HEK293T (cell line): Measurements from ENCODE around the gene DEPDC1B.
"Not testable (repeated sequence)": the region's sequence is repeated elsewhere in the genome, so short reads cannot be mapped to it uniquely, and the experiment has no call there.

Source experiments
- CTCF ChIA-PET: fragments of 350-600 bp; formaldehyde crosslinking; extraction: SDS; loops from one replicate; lab custom pipeline; 2021; ENCODE audit warnings: antibody characterized with exemption, inconsistent platforms; lab: Yijun Ruan, JAX
- POLR2A ChIA-PET: fragments of 350-600 bp; formaldehyde crosslinking; extraction: SDS; loops from one replicate; lab custom pipeline; 2020; ENCODE audit warnings: antibody characterized with exemption, inconsistent platforms; lab: Yijun Ruan, JAX
- DNase-seq: peaks from one replicate; pipeline ENCODE4 v3.0.0; 2012; ENCODE audit warnings: mixed read lengths; ENCODE audit errors: extremely low spot score
- ARNT ChIP-seq: fragments of 450-650 bp; IDR thresholded peaks from 2 replicates; pipeline ENCODE4 v1.6.1; 2017; ENCODE audit warnings: mild to moderate bottlenecking
- BHLHE40 ChIP-seq: fragments of 450-650 bp; IDR thresholded peaks from 2 replicates; pipeline ENCODE4 v1.6.1; 2016; ENCODE audit warnings: mild to moderate bottlenecking, moderate library complexity, borderline replicate concordance
- CTBP1 ChIP-seq: fragments of 450-650 bp; IDR thresholded peaks from 2 replicates; pipeline ENCODE4 v1.6.1; 2016; ENCODE audit warnings: borderline replicate concordance
- ELF4 ChIP-seq: fragments of 450-650 bp; IDR thresholded peaks from 2 replicates; pipeline ENCODE4 v1.6.1; 2017; ENCODE audit warnings: antibody characterized with exemption
- FOXA1 ChIP-seq: fragments of 450-650 bp; IDR thresholded peaks from 2 replicates; pipeline ENCODE4 v1.6.1; 2016; ENCODE audit warnings: mild to moderate bottlenecking
- FOXK2 ChIP-seq: fragments of 450-650 bp; IDR thresholded peaks from 2 replicates; pipeline ENCODE4 v1.6.1; 2016; ENCODE audit warnings: mild to moderate bottlenecking
- FOXM1 ChIP-seq: fragments of 450-650 bp; IDR thresholded peaks from 2 replicates; pipeline ENCODE4 v1.6.1; 2017; ENCODE audit warnings: mild to moderate bottlenecking, borderline replicate concordance
- HDGF ChIP-seq: fragments of 450-650 bp; IDR thresholded peaks from 2 replicates; pipeline ENCODE4 v1.6.1; 2017; ENCODE audit warnings: antibody characterized with exemption, borderline replicate concordance
- L3MBTL2 ChIP-seq: fragments of 450-650 bp; conservative IDR thresholded peaks from 2 replicates; pipeline ENCODE4 v1.6.1; 2016; ENCODE audit warnings: mild to moderate bottlenecking
- LEF1 ChIP-seq: fragments of 450-650 bp; IDR thresholded peaks from 2 replicates; pipeline ENCODE4 v1.6.1; 2017; ENCODE audit warnings: mild to moderate bottlenecking, borderline replicate concordance
- NFRKB ChIP-seq: fragments of 450-650 bp; IDR thresholded peaks from 2 replicates; pipeline ENCODE4 v1.6.1; 2016; ENCODE audit warnings: mild to moderate bottlenecking, moderate library complexity
- PKNOX1 ChIP-seq: fragments of 450-650 bp; IDR thresholded peaks from 2 replicates; pipeline ENCODE4 v1.6.1; 2016
- SP1 ChIP-seq: fragments of 450-650 bp; IDR thresholded peaks from 2 replicates; pipeline ENCODE4 v1.6.1; 2017
- SUZ12 ChIP-seq: fragments of 450-650 bp; IDR thresholded peaks from 2 replicates; pipeline ENCODE4 v1.6.1; 2016; ENCODE audit warnings: mild to moderate bottlenecking
- TARDBP ChIP-seq: fragments of 450-650 bp; IDR thresholded peaks from 2 replicates; pipeline ENCODE4 v1.6.1; 2016
- ZNF384 ChIP-seq: fragments of 450-650 bp; IDR thresholded peaks from 2 replicates; pipeline ENCODE4 v1.6.1; 2016

Gene DEPDC1B

GRCh38 chr5:60578315-60578714, 121.7 kb downstream of the DEPDC1B start:
- DNase-seq: no peak
- TF ChIP-seq LEF1: no peak
- no peak for TF ChIP-seq L3MBTL2
- no peak for TF ChIP-seq HDGF
- no peak for TF ChIP-seq FOXM1
- TF ChIP-seq PKNOX1: no peak
- TF ChIP-seq ARNT: no peak
- no peak for TF ChIP-seq FOXK2
- no peak for TF ChIP-seq NFRKB
- TF ChIP-seq TARDBP: no peak
- TF ChIP-seq SUZ12: no peak
- TF ChIP-seq BHLHE40: no peak
- no peak for TF ChIP-seq CTBP1
- TF ChIP-seq SP1: no peak
- TF ChIP-seq ELF4: no peak
- TF ChIP-seq ZNF384: no peak
- TF ChIP-seq FOXA1: no peak
- POLR2A ChIA-PET: no interaction called here
- CTCF ChIA-PET: no interaction called here

GRCh38 chr5:60577116-60577515, 122.8 kb downstream of the DEPDC1B start:
- no peak for DNase-seq
- CTCF ChIA-PET: no interaction called here
- POLR2A ChIA-PET: no interaction called here
- no peak for TF ChIP-seq FOXA1
- TF ChIP-seq FOXK2: no peak
- TF ChIP-seq ELF4: no peak
- TF ChIP-seq BHLHE40: no peak
- no peak for TF ChIP-seq TARDBP
- TF ChIP-seq ZNF384: no peak

GRCh38 chr5:60576425-60576824, 123.5 kb downstream of the DEPDC1B start:
- ChIA-PET POLR2A (no interaction called here), CTCF (no interaction called here)
- no peak for DNase-seq
- TF ChIP-seq SP1 (no peak), ZNF384 (no peak)

GRCh38 chr5:60568646-60569045, 131.3 kb downstream of the DEPDC1B start:
- CTCF ChIA-PET: no interaction called here

GRCh38 chr5:60563696-60564324, 136.2 kb downstream of the DEPDC1B start:
- TF ChIP-seq NFRKB (no peak), HDGF (no peak), CTBP1 (no peak), FOXA1 (no peak), PKNOX1 (no peak), SP1 (no peak), FOXK2 (no peak), FOXM1 (no peak), ZNF384 (no peak), TARDBP (no peak)

More at GRCh38 chr5:60568646-60569045, 131.3 kb downstream of the DEPDC1B start:
- TF ChIP-seq FOXK2 (no peak), FOXA1 (no peak), LEF1 (no peak), CTBP1 (no peak), TARDBP (no peak), SP1 (no peak), ZNF384 (no peak), SUZ12 (no peak), ARNT (no peak), HDGF (no peak), ELF4 (no peak), FOXM1 (no peak), NFRKB (no peak), BHLHE40 (no peak)
- POLR2A ChIA-PET: no interaction called here
- DNase-seq: no peak

GRCh38 chr5:60553291-60553690, 146.7 kb downstream of the DEPDC1B start:
- CTCF ChIA-PET: not testable (repeated sequence)

More at GRCh38 chr5:60563696-60564324, 136.2 kb downstream of the DEPDC1B start:
- CTCF ChIA-PET: no interaction called here
- POLR2A ChIA-PET: no interaction called here
- no peak for DNase-seq

GRCh38 chr5:60551829-60552228, 148.1 kb downstream of the DEPDC1B start:
- no peak for DNase-seq
- POLR2A ChIA-PET: no interaction called here

More at GRCh38 chr5:60553291-60553690, 146.7 kb downstream of the DEPDC1B start:
- DNase-seq, POLR2A ChIA-PET: not testable (repeated sequence)

More at GRCh38 chr5:60551829-60552228, 148.1 kb downstream of the DEPDC1B start:
- CTCF ChIA-PET: no interaction called here
- TF ChIP-seq BHLHE40 (no peak), TARDBP (no peak), ARNT (no peak), L3MBTL2 (no peak), CTBP1 (no peak), HDGF (no peak), NFRKB (no peak)
